ENCODE measurements around the gene TCF7L2. TPM values are rescaled to one million over a fixed set of nuclear protein-coding genes. Genes with fewer than 3 reads are reported as not detected.

The TCF7L2 gene
- total and polyA plus RNA-seq, 2 donors (not counting 1 experiment from before 2014, with no cell fraction given) = 3.4 to 5.0 TPM

GRCh38 chr10:112938808-112939482 is 11.1 kb upstream of the TCF7L2 start:
- no peaks in the 10 kb centered on the region for H4K20me1 ChIP-seq (ENCODE audit: control insufficient read depth, extremely low read depth, insufficient read depth, low read length)
- no peak overlapping the region for H3K27ac ChIP-seq (ENCODE audit: insufficient read depth, low read length)
- no peaks in the 10 kb centered on the region for H3K4me1 ChIP-seq (ENCODE audit: control insufficient read depth, extremely low read depth, insufficient read depth, low read length)
- no peaks in the 10 kb centered on the region for H3K27me3 ChIP-seq (ENCODE audit: control insufficient read depth, insufficient read depth, low read length)
- TF ChIP-seq EZH2 (IDR thresholded peaks at IDR 0.05; ENCODE audit: low read length, missing control alignments) (no peak), CTCF (conservative IDR thresholded peaks at IDR 0.05 in 1 of 2, IDR thresholded peaks at IDR 0.05 in 1 of 2; ENCODE audit: low read depth in 1 of 2, low read length in 2 of 2) (no peak)
- no peak overlapping the region for H2AFZ ChIP-seq (ENCODE audit: low read length)
- no peaks in the 10 kb centered on the region for H3K36me3 ChIP-seq (ENCODE audit: control insufficient read depth, insufficient read depth, low read length)
- no peaks in the 10 kb centered on the region for H3K9me3 ChIP-seq (ENCODE audit: control insufficient read depth, insufficient read depth, low read depth, low read length)
- no peaks in the 10 kb centered on the region for H3K79me2 ChIP-seq (ENCODE audit: control insufficient read depth, insufficient read depth, low read length)
- no peak overlapping the region for H3K4me3 ChIP-seq (replicated peaks in 1 of 4; ENCODE audit: control extremely low read depth in 1 of 4, insufficient read depth in 1 of 4, low read depth in 3 of 4, low read length in 4 of 4)
- H3K9ac ChIP-seq (ENCODE audit: insufficient read depth, low read length) = no peak overlapping the region
- no peak overlapping the region for H3K4me2 ChIP-seq (ENCODE audit: extremely low read depth, insufficient read depth, low read length)
- no peak for DNase-seq (ENCODE audit: low read depth in 2 of 2)

- Histone ChIP-seq H3K4me2 (ENCODE audit: extremely low read depth, insufficient read depth, low read length) (no peak overlapping the region), H3K79me2 (ENCODE audit: control insufficient read depth, insufficient read depth, low read length) (peaks cover 3% of the 10 kb centered on the region), H3K9me3 (ENCODE audit: control insufficient read depth, insufficient read depth, low read depth, low read length) (no peaks in the 10 kb centered on the region), H3K27ac (ENCODE audit: insufficient read depth, low read length) (no peak overlapping the region), H3K9ac (ENCODE audit: insufficient read depth, low read length) (no peak overlapping the region), H2AFZ (ENCODE audit: low read length) (no peak overlapping the region), H4K20me1 (ENCODE audit: control insufficient read depth, extremely low read depth, insufficient read depth, low read length) (no peaks in the 10 kb centered on the region), H3K27me3 (ENCODE audit: control insufficient read depth, insufficient read depth, low read length) (no peaks in the 10 kb centered on the region), H3K4me3 (replicated peaks in 1 of 4; ENCODE audit: control extremely low read depth in 1 of 4, insufficient read depth in 1 of 4, low read depth in 3 of 4, low read length in 4 of 4) (no peak overlapping the region), H3K4me1 (ENCODE audit: control insufficient read depth, extremely low read depth, insufficient read depth, low read length) (no peaks in the 10 kb centered on the region), H3K36me3 (ENCODE audit: control insufficient read depth, insufficient read depth, low read length) (no peaks in the 10 kb centered on the region)
- no peak for TF ChIP-seq EZH2 (IDR thresholded peaks at IDR 0.05; ENCODE audit: low read length, missing control alignments)
- no peak for TF ChIP-seq CTCF (conservative IDR thresholded peaks at IDR 0.05 in 1 of 2, IDR thresholded peaks at IDR 0.05 in 1 of 2; ENCODE audit: low read depth in 1 of 2, low read length in 2 of 2)
- no peak for DNase-seq (ENCODE audit: low read depth in 2 of 2)
Measured at GRCh38 chr10:112945811-112946210, 4.2 kb upstream of the TCF7L2 start.

GRCh38 chr10:112946649-112947048 is 3.4 kb upstream of the TCF7L2 start:
- H3K27me3 ChIP-seq (ENCODE audit: control insufficient read depth, insufficient read depth, low read length) = no peaks in the 10 kb centered on the region
- H3K79me2 ChIP-seq (ENCODE audit: control insufficient read depth, insufficient read depth, low read length) = peaks cover 6% of the 10 kb centered on the region
- DNase-seq (ENCODE audit: low read depth in 2 of 2) = no peak
- no peak overlapping the region for H3K9ac ChIP-seq (ENCODE audit: insufficient read depth, low read length)
- no peak overlapping the region for H3K4me2 ChIP-seq (ENCODE audit: extremely low read depth, insufficient read depth, low read length)
- TF ChIP-seq CTCF (conservative IDR thresholded peaks at IDR 0.05 in 1 of 2, IDR thresholded peaks at IDR 0.05 in 1 of 2; ENCODE audit: low read depth in 1 of 2, low read length in 2 of 2) (no peak), EZH2 (IDR thresholded peaks at IDR 0.05; ENCODE audit: low read length, missing control alignments) (no peak)
- H2AFZ ChIP-seq (ENCODE audit: low read length) = no peak overlapping the region
- H3K4me3 ChIP-seq (replicated peaks in 1 of 4; ENCODE audit: control extremely low read depth in 1 of 4, insufficient read depth in 1 of 4, low read depth in 3 of 4, low read length in 4 of 4) = no peak overlapping the region
- H4K20me1 ChIP-seq (ENCODE audit: control insufficient read depth, extremely low read depth, insufficient read depth, low read length) = no peaks in the 10 kb centered on the region
- no peak overlapping the region for H3K27ac ChIP-seq (ENCODE audit: insufficient read depth, low read length)
- no peaks in the 10 kb centered on the region for H3K4me1 ChIP-seq (ENCODE audit: control insufficient read depth, extremely low read depth, insufficient read depth, low read length)
- H3K9me3 ChIP-seq (ENCODE audit: control insufficient read depth, insufficient read depth, low read depth, low read length) = no peaks in the 10 kb centered on the region
- H3K36me3 ChIP-seq (ENCODE audit: control insufficient read depth, insufficient read depth, low read length) = no peaks in the 10 kb centered on the region
